Upper lobe of left lung (tissue), 4 donors: ENCODE results near the gene ENTHD1.

ENCODE experiments used
- CTCF ChIP-seq, 6 experiments: fragments of 450-650 bp in 4 of 6; fragments of 200-600 bp in 2 of 6; sonication (generic) in 2 of 6; IDR thresholded peaks; one replicate each; pipeline ENCODE4 v1.5.1; 2016 to 2019; ENCODE audit warnings: antibody characterized with exemption in 6 of 6
- EP300 ChIP-seq, 4 donors: sonication (generic); formaldehyde crosslinking; IDR thresholded peaks; one replicate each; pipeline ENCODE4 v1.5.1; 2017; ENCODE audit warnings: antibody characterized with exemption in 4 of 4, control low read depth in 2 of 4
- POLR2A ChIP-seq, 4 donors: fragments of 450-650 bp; IDR thresholded peaks; one replicate each; pipeline ENCODE4 v1.5.1; 2016 to 2017; ENCODE audit warnings: antibody characterized with exemption in 4 of 4, mild to moderate bottlenecking in 2 of 4
- POLR2AphosphoS5 ChIP-seq, 2 donors: sonication (generic); formaldehyde crosslinking; IDR thresholded peaks; one replicate each; pipeline ENCODE4 v1.5.1; 2017; ENCODE audit warnings: antibody characterized with exemption in 2 of 2

GRCh38 chr22:39806109-39806508 lies 87.5 kb downstream of the ENTHD1 start:
- TF ChIP-seq CTCF (IDR thresholded peaks at IDR 0.05) (no peak), EP300 (IDR thresholded peaks at IDR 0.05) (no peak), POLR2AphosphoS5 (IDR thresholded peaks at IDR 0.05) (no peak), POLR2A (IDR thresholded peaks at IDR 0.05) (no peak)
